Measurements from ENCODE around the gene WNK4. TPM values are rescaled to one million over a fixed set of nuclear protein-coding genes. Genes with fewer than 3 reads are reported as not detected.

The WNK4 gene
- total and polyA plus RNA-seq, 2 donors (not counting 1 experiment from before 2014, with no cell fraction given): under 0.01 to 0.35 TPM

GRCh38 chr17:42748202-42748907, 32.1 kb upstream of the WNK4 start:
- peaks cover 9% of the 10 kb centered on the region for H3K27me3 ChIP-seq (ENCODE audit: control insufficient read depth, insufficient read depth, low read length)
- H3K36me3 ChIP-seq (ENCODE audit: control insufficient read depth, insufficient read depth, low read length): no peaks in the 10 kb centered on the region
- H3K4me3 ChIP-seq (replicated peaks in 1 of 4; ENCODE audit: control extremely low read depth in 1 of 4, insufficient read depth in 1 of 4, low read depth in 3 of 4, low read length in 4 of 4): no peak overlapping the region
- no peak overlapping the region for H3K9ac ChIP-seq (ENCODE audit: insufficient read depth, low read length)
- H3K27ac ChIP-seq (ENCODE audit: insufficient read depth, low read length): no peak overlapping the region
- H3K4me2 ChIP-seq (ENCODE audit: extremely low read depth, insufficient read depth, low read length): no peak overlapping the region
- no peaks in the 10 kb centered on the region for H3K9me3 ChIP-seq (ENCODE audit: control insufficient read depth, insufficient read depth, low read depth, low read length)
- peaks cover 11% of the 10 kb centered on the region for H3K79me2 ChIP-seq (ENCODE audit: control insufficient read depth, insufficient read depth, low read length)
- H2AFZ ChIP-seq (ENCODE audit: low read length): no peak overlapping the region
- H4K20me1 ChIP-seq (ENCODE audit: control insufficient read depth, extremely low read depth, insufficient read depth, low read length): no peaks in the 10 kb centered on the region
- TF ChIP-seq CTCF (conservative IDR thresholded peaks at IDR 0.05 in 1 of 2, IDR thresholded peaks at IDR 0.05 in 1 of 2; ENCODE audit: low read depth in 1 of 2, low read length in 2 of 2): no peak
- no peak for TF ChIP-seq EZH2 (IDR thresholded peaks at IDR 0.05; ENCODE audit: low read length, missing control alignments)
- DNase-seq (ENCODE audit: low read depth in 2 of 2): no peak
- H3K4me1 ChIP-seq (ENCODE audit: control insufficient read depth, extremely low read depth, insufficient read depth, low read length): peaks cover 3% of the 10 kb centered on the region

GRCh38 chr17:42748908-42749798, 31.3 kb upstream of the WNK4 start:
- Histone ChIP-seq H2AFZ (ENCODE audit: low read length) (no peak overlapping the region), H3K4me2 (ENCODE audit: extremely low read depth, insufficient read depth, low read length) (no peak overlapping the region)
- peak in 1 of 2 donors; percentile 32 for DNase-seq (ENCODE audit: low read depth in 2 of 2)

More at GRCh38 chr17:42748908-42749798, 31.3 kb upstream of the WNK4 start:
- H3K27me3 ChIP-seq (ENCODE audit: control insufficient read depth, insufficient read depth, low read length): peaks cover 9% of the 10 kb centered on the region
- H3K27ac ChIP-seq (ENCODE audit: insufficient read depth, low read length): no peak overlapping the region
- no peaks in the 10 kb centered on the region for H3K9me3 ChIP-seq (ENCODE audit: control insufficient read depth, insufficient read depth, low read depth, low read length)
- TF ChIP-seq CTCF (conservative IDR thresholded peaks at IDR 0.05 in 1 of 2, IDR thresholded peaks at IDR 0.05 in 1 of 2; ENCODE audit: low read depth in 1 of 2, low read length in 2 of 2) (no peak), EZH2 (IDR thresholded peaks at IDR 0.05; ENCODE audit: low read length, missing control alignments) (peak; percentile 28)
- peaks cover 3% of the 10 kb centered on the region for H3K79me2 ChIP-seq (ENCODE audit: control insufficient read depth, insufficient read depth, low read length)
- H3K4me1 ChIP-seq (ENCODE audit: control insufficient read depth, extremely low read depth, insufficient read depth, low read length): no peaks in the 10 kb centered on the region
- no peak overlapping the region for H3K9ac ChIP-seq (ENCODE audit: insufficient read depth, low read length)
- no peak overlapping the region for H3K4me3 ChIP-seq (replicated peaks in 1 of 4; ENCODE audit: control extremely low read depth in 1 of 4, insufficient read depth in 1 of 4, low read depth in 3 of 4, low read length in 4 of 4)
- H4K20me1 ChIP-seq (ENCODE audit: control insufficient read depth, extremely low read depth, insufficient read depth, low read length): no peaks in the 10 kb centered on the region
- no peaks in the 10 kb centered on the region for H3K36me3 ChIP-seq (ENCODE audit: control insufficient read depth, insufficient read depth, low read length)

All from fibroblast of lung (primary cell).